Activated CD4-positive, alpha-beta T cell treated with anti-CD3 and anti-CD28 coated beads, Interleukin-2, amount 10 ng/mL, durations not matched to agents 7 days and 5 days (primary cell): Measurements from ENCODE around the gene ABCA13. TPM values are rescaled to one million over a fixed set of nuclear protein-coding genes. Genes with fewer than 3 reads are reported as not detected.

ENCODE experiments used
- CTCF ChIA-PET: fragments of 350-600 bp; sonication (Branson Sonifier 250); formaldehyde crosslinking; loops from one replicate; lab custom pipeline; 2021; ENCODE audit warnings: antibody characterized with exemption; lab: Charles Lee
- POLR2A ChIA-PET: fragments of 350-600 bp; sonication (Branson Sonifier 250); formaldehyde crosslinking; loops from one replicate; lab custom pipeline; 2021; ENCODE audit warnings: antibody characterized with exemption; lab: Charles Lee
- DNase-seq: peaks from one replicate; pipeline ENCODE4 v3.0.0-alpha.2; 2020
- H3K27ac Mint-ChIP-seq: one replicate; pipeline ENCODE4 v1.8.0; 2021; ENCODE audit warnings: mild to moderate bottlenecking, moderate library complexity, mixed read lengths
- H3K27me3 Mint-ChIP-seq: one replicate; pipeline ENCODE4 v1.8.0; 2021; ENCODE audit warnings: mixed read lengths
- H3K36me3 Mint-ChIP-seq: one replicate; pipeline ENCODE4 v1.8.0; 2021; ENCODE audit warnings: low read depth, mixed read lengths
- H3K4me1 Mint-ChIP-seq: one replicate; pipeline ENCODE4 v1.8.0; 2021; ENCODE audit warnings: mixed read lengths
- H3K4me3 Mint-ChIP-seq: one replicate; pipeline ENCODE4 v1.8.0; 2021; ENCODE audit warnings: mild to moderate bottlenecking, moderate library complexity, mixed read lengths
- H3K9me3 Mint-ChIP-seq: one replicate; pipeline ENCODE4 v1.8.0; 2021; ENCODE audit warnings: mixed read lengths
- total RNA-seq, 2 experiments: library from RNA; stranded (reverse); gene quantifications; one replicate each; pipeline ENCODE4 v1.2.3, GENCODE V29; 2021

ABCA13 gene
- total RNA-seq, 2 experiments from 2014 or later: 0.07 to 0.19 TPM

DNA sequence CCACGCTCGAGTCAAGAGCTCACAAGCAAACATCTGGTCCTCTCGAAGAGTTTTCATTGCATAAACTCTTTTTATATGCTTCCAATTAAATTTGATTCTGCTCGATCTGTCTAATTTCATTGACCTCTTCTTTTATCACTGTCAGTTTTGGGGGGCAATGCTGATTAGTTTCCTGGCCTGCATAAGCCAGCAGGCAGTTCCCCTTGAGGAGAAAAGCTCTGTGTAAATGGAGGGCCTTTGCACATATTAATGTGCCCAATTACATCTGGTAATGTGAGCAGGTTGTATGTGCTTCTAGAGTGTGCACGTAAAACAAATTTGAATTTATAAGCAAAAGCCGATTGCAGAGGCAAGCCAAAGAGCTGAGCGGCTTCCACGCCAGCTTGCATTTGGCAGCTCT lies 210.3 kb downstream of the ABCA13 start:
- Mint-ChIP-seq H3K9me3 (no peaks in the 10 kb centered on the region), H3K4me1 (no peaks in the 10 kb centered on the region), H3K27ac (no peak overlapping the region), H3K4me3 (no peak overlapping the region), H3K36me3 (no peaks in the 10 kb centered on the region), H3K27me3 (no peaks in the 10 kb centered on the region)
- no peak for DNase-seq
- ChIA-PET POLR2A (no interaction called here), CTCF (no interaction called here)

- H3K27me3 Mint-ChIP-seq: no peaks in the 10 kb centered on the region
- DNase-seq: no peak
- no peaks in the 10 kb centered on the region for H3K36me3 Mint-ChIP-seq
- H3K4me3 Mint-ChIP-seq: no peak overlapping the region
- H3K9me3 Mint-ChIP-seq: no peaks in the 10 kb centered on the region
- POLR2A ChIA-PET: no interaction called here
- H3K27ac Mint-ChIP-seq: no peak overlapping the region
- CTCF ChIA-PET: interaction anchor here (1.2 kb wide), 1 partner anchor 39 kb away, joined by 3 read pairs; no protein-coding TSS in a partner anchor
- no peaks in the 10 kb centered on the region for H3K4me1 Mint-ChIP-seq
Measured at GRCh38 chr7:48384180-48384752, 213.0 kb downstream of the ABCA13 start.

DNA sequence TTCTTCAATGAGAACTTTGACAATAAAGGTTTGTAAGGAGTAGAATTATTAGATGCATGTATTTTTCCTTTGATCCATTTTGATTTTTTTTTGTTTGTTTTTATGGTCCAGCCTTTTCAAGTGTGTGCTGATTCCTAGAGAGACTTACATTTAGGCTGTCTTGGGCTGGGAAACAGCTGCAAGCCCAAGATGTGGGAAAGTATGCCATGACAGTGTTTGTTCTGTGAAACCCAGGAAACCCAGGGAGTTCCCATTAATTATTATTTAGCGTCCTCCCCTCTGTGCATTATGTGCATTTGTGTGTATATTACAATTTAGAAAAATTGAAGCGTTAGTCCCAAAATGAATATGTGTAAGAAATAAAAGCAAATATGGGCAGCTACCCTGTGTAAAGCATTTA lies 216.7 kb downstream of the ABCA13 start:
- ChIA-PET POLR2A (no interaction called here), CTCF (no interaction called here)

GRCh38 chr7:48388911-48389310 lies 217.7 kb downstream of the ABCA13 start:
- no peaks in the 10 kb centered on the region for H3K36me3 Mint-ChIP-seq
- H3K27ac Mint-ChIP-seq: no peak overlapping the region
- H3K9me3 Mint-ChIP-seq: peaks cover 2% of the 10 kb centered on the region
- H3K4me3 Mint-ChIP-seq: no peak overlapping the region
- peaks cover 14% of the 10 kb centered on the region for H3K4me1 Mint-ChIP-seq
- ChIA-PET POLR2A (no interaction called here), CTCF (no interaction called here)
- DNase-seq: no peak
- H3K27me3 Mint-ChIP-seq: no peaks in the 10 kb centered on the region

More for the DNA sequence above, 216.7 kb downstream of the ABCA13 start:
- Mint-ChIP-seq H3K27me3 (no peaks in the 10 kb centered on the region), H3K4me3 (no peak overlapping the region), H3K4me1 (peaks cover 14% of the 10 kb centered on the region), H3K9me3 (peaks cover 2% of the 10 kb centered on the region), H3K36me3 (no peaks in the 10 kb centered on the region), H3K27ac (no peak overlapping the region)
- DNase-seq: no peak

GRCh38 chr7:48389977-48390376 lies 218.7 kb downstream of the ABCA13 start:
- Mint-ChIP-seq H3K4me1 (peaks cover 14% of the 10 kb centered on the region), H3K27ac (no peak overlapping the region), H3K36me3 (no peaks in the 10 kb centered on the region), H3K4me3 (no peak overlapping the region), H3K9me3 (peaks cover 2% of the 10 kb centered on the region), H3K27me3 (no peaks in the 10 kb centered on the region)
- no peak for DNase-seq
- POLR2A ChIA-PET: no interaction called here
- CTCF ChIA-PET: no interaction called here

DNA sequence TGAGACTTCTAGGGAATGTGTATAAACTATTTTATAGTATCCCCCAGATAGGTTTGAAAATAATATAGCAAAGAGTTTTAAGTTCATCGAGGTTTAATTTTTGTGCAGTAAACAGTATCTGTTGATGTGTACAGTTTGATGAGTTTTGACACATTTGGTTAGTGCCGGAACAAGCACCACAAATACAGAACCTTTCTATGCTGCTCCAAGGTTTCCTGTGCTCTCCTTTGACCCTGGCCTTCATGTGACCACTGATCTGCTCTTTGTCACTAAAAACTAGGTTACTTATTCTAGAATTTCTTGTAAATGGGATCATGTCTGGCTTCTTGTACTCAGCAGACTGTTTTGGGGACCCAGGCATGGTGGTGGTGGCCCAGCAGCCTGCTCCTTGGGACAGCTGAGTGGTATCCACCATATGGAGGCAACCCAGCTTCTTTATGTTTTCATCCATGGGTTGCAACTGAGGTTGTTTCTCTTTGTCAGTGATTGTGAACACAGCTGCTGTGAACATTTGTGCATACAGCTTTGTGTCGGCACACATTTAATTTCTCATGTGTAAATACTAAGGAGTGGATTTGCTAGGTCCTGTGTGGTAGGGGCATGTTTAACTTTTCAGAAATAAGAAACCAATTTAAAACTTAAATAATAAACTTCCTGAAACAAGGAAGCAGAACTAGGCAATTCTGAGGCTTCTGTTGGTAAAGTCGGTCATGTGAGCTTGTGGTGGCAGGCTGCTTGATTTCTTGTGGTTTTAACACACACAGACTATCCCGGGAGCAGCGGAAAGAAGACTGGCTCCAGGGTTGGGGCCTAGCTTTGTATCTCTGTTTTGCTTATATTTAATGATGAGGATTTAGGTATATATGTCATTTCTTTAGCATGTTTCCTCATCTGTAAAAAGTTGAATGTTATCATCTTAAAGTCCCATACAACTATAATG lies 219.4 kb downstream of the ABCA13 start:
- H3K36me3 Mint-ChIP-seq: no peaks in the 10 kb centered on the region
- H3K9me3 Mint-ChIP-seq: peaks cover 2% of the 10 kb centered on the region
- H3K4me1 Mint-ChIP-seq: peaks cover 14% of the 10 kb centered on the region
- no peak for DNase-seq
- H3K27me3 Mint-ChIP-seq: no peaks in the 10 kb centered on the region
- POLR2A ChIA-PET: no interaction called here
- H3K27ac Mint-ChIP-seq: no peak overlapping the region
- H3K4me3 Mint-ChIP-seq: no peak overlapping the region
- CTCF ChIA-PET: no interaction called here

GRCh38 chr7:48398191-48398590 lies 226.9 kb downstream of the ABCA13 start:
- POLR2A ChIA-PET: no interaction called here
- no peak overlapping the region for H3K27ac Mint-ChIP-seq
- no peak for DNase-seq
- no peak overlapping the region for H3K4me3 Mint-ChIP-seq
- CTCF ChIA-PET: no interaction called here
- H3K9me3 Mint-ChIP-seq: no peaks in the 10 kb centered on the region
- H3K4me1 Mint-ChIP-seq: no peaks in the 10 kb centered on the region
- no peaks in the 10 kb centered on the region for H3K36me3 Mint-ChIP-seq
- no peaks in the 10 kb centered on the region for H3K27me3 Mint-ChIP-seq

DNA sequence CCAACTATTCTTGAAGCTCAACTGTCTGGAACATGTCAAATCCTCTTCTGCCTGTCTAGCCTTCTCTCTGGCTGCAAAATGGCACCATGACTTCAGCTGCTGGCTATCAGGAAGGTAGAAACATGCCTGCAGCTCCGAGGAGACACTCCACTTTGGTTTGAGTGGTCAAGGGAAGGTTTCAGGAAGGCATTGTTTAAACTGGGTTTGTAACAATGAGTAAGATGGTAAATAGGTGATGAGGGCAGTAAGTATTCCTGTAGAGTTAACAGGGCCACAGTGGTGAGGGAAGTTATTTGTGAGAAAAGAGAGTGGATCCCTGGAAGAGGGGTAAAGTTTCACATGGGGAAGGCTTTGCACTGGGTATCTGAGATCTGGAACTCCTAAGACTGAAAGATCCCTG lies 231.5 kb downstream of the ABCA13 start:
- POLR2A ChIA-PET: no interaction called here

DNA sequence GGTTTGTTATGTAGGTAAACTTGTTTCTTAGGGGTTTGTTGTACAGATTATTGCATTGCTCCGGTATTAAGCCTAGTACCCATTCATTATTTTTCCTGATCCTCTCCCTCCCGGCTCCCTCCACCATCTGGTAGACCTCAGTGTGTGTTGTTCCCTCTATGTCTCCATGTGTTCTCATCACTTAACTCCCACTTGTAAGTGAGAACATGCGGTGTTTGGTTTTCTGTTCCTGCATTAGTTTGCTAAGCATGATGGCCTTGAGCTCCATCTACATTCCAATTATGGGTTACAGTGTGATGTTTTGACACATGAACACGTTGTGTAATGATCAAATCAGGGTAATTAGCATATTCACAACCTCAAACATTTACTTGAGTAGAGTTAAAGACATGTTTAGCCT lies 237.5 kb downstream of the ABCA13 start:
- Mint-ChIP-seq H3K27me3 (no peaks in the 10 kb centered on the region), H3K27ac (no peak overlapping the region), H3K4me3 (no peak overlapping the region), H3K9me3 (no peaks in the 10 kb centered on the region), H3K4me1 (peaks cover 7% of the 10 kb centered on the region), H3K36me3 (no peaks in the 10 kb centered on the region)
- no peak for DNase-seq
- POLR2A ChIA-PET: no interaction called here
- CTCF ChIA-PET: no interaction called here

More for the DNA sequence above, 231.5 kb downstream of the ABCA13 start:
- CTCF ChIA-PET: no interaction called here
- no peaks in the 10 kb centered on the region for H3K27me3 Mint-ChIP-seq
- no peaks in the 10 kb centered on the region for H3K36me3 Mint-ChIP-seq
- no peak for DNase-seq
- H3K4me1 Mint-ChIP-seq: no peaks in the 10 kb centered on the region
- no peak overlapping the region for H3K4me3 Mint-ChIP-seq
- H3K9me3 Mint-ChIP-seq: no peaks in the 10 kb centered on the region
- no peak overlapping the region for H3K27ac Mint-ChIP-seq

DNA sequence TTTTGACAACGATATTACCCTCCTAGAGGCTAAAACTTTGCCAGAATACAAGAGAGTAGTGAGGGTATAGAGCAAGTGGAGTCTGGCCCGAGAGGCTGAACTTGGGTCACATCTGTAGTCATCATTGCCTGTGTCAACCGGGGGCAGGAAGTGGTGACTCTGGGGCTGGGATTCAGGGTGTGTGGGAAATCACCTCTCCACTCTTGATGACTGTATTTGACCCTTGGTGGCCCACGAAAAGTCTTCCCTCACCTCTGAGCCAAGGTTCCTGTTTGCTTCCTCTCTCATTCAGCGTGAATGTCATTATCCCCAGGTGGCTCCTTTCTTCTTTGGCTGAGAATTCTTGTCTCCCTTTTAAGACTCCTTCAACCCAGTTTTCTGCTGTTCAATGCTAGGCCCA lies 240.4 kb downstream of the ABCA13 start:
- Mint-ChIP-seq H3K27ac (no peak overlapping the region), H3K36me3 (no peaks in the 10 kb centered on the region), H3K4me3 (no peak overlapping the region), H3K9me3 (no peaks in the 10 kb centered on the region), H3K4me1 (peaks cover 7% of the 10 kb centered on the region), H3K27me3 (no peaks in the 10 kb centered on the region)
- POLR2A ChIA-PET: no interaction called here
- DNase-seq: no peak
- CTCF ChIA-PET: no interaction called here

GRCh38 chr7:48414011-48414732 lies 242.9 kb downstream of the ABCA13 start:
- POLR2A ChIA-PET: no interaction called here
- CTCF ChIA-PET: no interaction called here
- Mint-ChIP-seq H3K27me3 (peaks cover 3% of the 10 kb centered on the region), H3K36me3 (no peaks in the 10 kb centered on the region), H3K27ac (no peak overlapping the region), H3K4me3 (no peak overlapping the region), H3K9me3 (no peaks in the 10 kb centered on the region), H3K4me1 (peaks cover 7% of the 10 kb centered on the region)
- DNase-seq: no peak

GRCh38 chr7:48416327-48416908 lies 245.2 kb downstream of the ABCA13 start:
- POLR2A ChIA-PET: no interaction called here
- Mint-ChIP-seq H3K4me3 (no peak overlapping the region), H3K36me3 (no peaks in the 10 kb centered on the region), H3K27ac (no peak overlapping the region), H3K4me1 (peaks cover 5% of the 10 kb centered on the region), H3K9me3 (no peaks in the 10 kb centered on the region), H3K27me3 (peaks cover 3% of the 10 kb centered on the region)
- DNase-seq: no peak
- CTCF ChIA-PET: no interaction called here

- ChIA-PET CTCF (interaction anchor here (0.6 kb wide), 1 partner anchor 62 kb away, joined by 3 read pairs; no protein-coding TSS in a partner anchor), POLR2A (no interaction called here)
- Mint-ChIP-seq H3K27ac (no peak overlapping the region), H3K4me3 (no peak overlapping the region), H3K27me3 (peaks cover 3% of the 10 kb centered on the region), H3K36me3 (no peaks in the 10 kb centered on the region), H3K4me1 (no peaks in the 10 kb centered on the region), H3K9me3 (no peaks in the 10 kb centered on the region)
- DNase-seq: no peak
Measured at GRCh38 chr7:48419401-48419800, 248.1 kb downstream of the ABCA13 start.
